DMS153 (cell line): ENCODE data around the gene PDZRN3.

Experiments
- DNase-seq: peaks from one replicate; lab custom pipeline; 2025; lab: John Stamatoyannopoulos, UW

The PDZRN3 gene

GRCh38 chr3:73516631-73517030 lies 108.1 kb downstream of the PDZRN3 start:
- peak; percentile 60 for DNase-seq

- no peak for DNase-seq
Measured at GRCh38 chr3:73513260-73513659, 111.5 kb downstream of the PDZRN3 start.

GRCh38 chr3:73511571-73512525 lies 112.9 kb downstream of the PDZRN3 start:
- no peak for DNase-seq

- no peak for DNase-seq
Measured at GRCh38 chr3:73510784-73511183, 114.0 kb downstream of the PDZRN3 start.

- DNase-seq = no peak
Measured at GRCh38 chr3:73510334-73510733, 114.4 kb downstream of the PDZRN3 start.

- DNase-seq = no peak
Measured at GRCh38 chr3:73509816-73510215, 114.9 kb downstream of the PDZRN3 start.

DNA sequence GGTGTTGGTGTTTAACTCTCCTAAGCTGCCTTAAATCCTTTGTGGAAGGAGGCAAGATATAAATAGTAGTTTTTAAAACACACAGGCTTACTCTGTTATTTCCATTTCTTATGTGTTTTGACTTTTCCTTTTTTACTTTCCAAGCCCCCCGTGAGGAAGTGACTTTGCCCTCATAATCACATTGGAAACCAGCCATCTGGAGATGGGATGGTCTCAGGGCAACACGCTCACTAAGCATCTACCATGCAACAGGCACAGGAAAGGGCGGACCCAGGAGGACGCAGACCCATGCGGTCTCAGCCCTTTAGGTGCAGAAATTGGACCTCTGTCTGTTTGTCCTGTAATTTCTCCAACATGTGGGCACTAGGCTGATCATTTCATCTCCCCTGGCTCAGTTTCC lies 115.7 kb downstream of the PDZRN3 start:
- DNase-seq = no peak

DNA sequence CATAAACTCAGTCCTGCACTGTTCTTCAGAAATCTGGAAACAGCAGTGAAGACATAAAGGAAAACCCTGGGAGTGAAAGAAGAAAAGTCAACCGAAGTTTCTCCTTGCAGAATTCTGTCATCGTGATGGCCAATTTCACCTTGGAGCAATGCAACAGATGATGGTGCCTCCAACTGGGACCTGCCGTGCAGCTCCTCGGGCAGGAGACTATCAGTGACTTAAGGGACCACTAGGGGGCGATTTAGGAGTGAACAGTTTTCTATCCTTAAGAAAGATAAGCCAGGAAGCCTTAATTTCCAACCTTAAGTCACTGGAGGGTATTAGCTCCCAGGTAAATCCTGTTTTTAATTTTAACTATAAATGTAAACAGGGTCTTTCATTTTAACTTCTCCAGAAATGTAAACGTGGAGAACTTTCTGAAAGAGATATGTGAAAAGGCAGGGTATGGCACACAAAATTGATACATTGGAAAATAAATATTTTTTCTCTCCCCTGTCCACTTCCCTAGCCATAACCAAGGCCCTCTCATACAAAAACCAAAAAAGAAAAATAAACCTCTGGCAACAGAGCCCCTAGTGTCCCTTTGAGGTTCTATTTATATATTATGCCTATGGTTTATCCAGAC lies 116.3 kb downstream of the PDZRN3 start:
- DNase-seq = peak; percentile 47

DNA sequence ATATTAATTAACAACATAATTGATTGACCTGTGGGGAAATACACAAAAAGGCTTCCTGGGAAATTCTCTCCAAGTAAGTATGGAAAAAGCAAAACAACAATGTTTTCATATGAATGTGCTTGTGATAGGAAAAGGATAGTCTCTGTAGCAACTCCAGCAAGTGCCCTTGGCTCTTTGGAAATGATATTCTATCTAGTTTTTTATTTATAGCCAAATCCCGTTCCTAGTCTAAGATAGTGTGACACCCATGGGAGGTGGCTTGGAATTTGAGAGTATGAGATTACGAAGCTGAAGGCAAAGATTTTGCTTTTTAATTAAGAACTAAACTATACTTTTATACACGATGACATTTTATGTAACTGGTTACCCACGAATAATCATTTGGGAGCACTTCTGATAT lies 119.9 kb downstream of the PDZRN3 start:
- DNase-seq = no peak

DNA sequence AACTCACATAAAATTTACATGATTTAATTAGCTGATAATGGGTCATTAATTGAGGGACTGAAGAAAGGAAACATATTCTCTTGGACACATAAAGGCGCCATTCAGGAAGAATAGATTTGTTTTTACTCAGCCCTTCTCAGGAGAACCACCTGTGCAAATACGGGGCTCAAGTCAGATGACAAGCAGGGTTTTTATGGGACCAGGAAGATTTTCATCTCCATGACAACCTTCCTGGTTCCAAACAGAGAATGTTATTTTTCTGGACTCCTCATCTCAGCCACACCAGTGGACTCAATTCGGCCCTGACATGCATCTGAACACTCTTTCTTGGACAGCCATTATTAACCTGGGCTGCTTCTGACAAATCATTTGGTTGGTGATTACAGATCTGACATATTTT lies 120.5 kb downstream of the PDZRN3 start:
- peak; percentile 79 for DNase-seq

- no peak for DNase-seq
Measured at GRCh38 chr3:73503781-73504180, 121.0 kb downstream of the PDZRN3 start.

DNA sequence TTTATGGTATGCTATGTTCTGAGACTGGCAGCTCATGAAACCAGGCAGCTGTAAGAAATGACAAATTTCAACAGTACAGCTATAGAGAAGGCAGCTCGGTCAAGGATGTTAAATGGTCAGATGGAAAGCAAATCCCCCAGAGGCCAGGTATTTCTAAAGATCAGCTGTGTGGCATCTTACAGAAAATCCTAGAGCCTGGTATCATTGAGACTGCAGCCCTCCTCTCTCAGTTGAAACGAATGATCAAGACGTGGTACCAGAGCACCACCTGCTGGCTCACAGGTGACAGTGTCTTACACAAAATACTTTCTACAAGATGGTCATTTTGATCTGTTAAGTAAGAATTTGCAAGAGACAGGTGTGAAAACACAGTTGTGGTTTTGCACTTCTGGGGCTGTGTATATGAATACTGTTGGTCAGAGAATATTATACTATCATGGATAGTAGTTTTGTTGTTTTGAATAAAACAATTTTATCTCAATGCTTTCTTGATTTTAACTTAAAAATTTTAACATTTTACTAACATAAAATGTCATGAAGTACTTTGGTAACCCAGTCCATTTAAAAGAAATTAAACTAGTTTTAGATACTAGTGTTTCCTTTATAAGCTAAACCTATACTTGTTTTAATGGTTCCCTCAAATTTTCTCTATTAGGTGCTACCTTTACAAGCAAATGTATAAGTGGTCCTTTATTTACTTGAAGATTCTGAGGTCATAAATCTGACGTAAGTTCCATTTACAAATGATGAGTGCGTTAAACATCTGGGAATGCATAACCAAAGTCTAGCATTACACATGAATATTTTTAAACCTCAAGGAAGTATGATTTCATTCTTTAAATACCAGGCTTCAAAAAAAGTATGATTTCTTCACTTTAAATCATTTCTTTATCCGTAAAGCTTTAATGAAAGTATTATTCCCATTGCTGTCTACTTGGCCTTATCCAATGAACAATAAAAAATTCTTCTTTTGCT lies 121.8 kb downstream of the PDZRN3 start:
- peak; percentile 10 for DNase-seq

DNA sequence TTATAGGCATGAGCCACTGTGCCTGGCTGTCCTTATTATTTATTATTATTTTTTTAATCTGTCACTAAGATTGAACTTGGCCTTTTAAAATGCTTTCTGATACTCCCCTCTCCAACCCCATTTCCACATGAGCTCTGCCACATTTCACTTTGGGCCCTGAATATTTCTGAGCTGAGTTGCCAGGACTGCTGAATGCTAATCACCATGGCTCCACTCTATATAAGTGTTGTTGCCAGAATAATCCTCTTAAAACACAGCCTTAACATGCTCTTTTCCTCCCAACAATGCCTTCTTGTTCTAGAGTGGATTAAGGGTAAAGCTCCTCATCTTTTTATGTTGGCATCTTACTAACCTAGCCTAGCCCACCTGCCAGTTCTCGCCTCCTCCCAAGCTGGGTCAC lies 124.4 kb downstream of the PDZRN3 start:
- no peak for DNase-seq

GRCh38 chr3:73499787-73500186 lies 125.0 kb downstream of the PDZRN3 start:
- no peak for DNase-seq

DNA sequence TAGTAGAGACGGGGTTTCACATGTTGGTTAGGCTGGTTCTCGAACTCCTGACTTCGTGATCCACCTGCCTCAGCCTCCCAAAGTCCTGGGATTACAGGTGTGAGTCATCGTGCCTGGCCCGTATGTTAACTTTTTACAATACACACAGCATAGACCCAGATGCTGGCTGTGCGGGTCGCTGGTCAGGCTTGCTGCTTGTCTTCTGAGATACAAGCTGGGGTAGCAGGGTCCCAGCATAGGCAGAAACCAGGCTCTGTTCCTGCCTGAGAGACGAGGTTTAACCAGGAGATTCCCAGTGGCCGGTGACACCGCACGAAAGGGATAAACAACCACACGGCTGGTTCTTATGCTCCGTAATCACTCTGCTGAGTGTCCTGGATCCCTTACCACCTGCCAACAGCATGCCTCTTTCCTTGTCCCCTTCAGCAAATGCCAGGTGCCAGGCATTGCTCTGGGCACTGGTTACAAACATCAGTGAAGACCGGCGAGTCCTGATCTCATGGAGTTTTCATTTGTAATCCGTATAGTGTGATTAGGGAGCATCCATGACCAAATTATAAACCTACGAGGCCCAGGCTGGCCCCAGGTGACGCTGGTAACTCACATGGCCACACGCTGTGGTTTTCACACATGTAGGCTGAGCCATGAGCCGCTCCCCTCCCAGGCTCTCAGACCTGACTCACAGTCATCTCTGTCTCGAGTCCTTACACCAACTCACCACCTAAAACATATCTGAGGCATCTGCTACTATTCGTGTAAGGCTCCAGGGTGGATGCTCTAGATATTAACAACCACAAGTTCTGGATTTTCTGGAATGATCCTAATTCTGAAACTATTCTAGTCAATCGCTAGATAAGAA lies 125.7 kb downstream of the PDZRN3 start:
- no peak for DNase-seq

GRCh38 chr3:73497646-73498406 lies 126.9 kb downstream of the PDZRN3 start:
- DNase-seq = no peak

GRCh38 chr3:73493543-73494308 lies 131.0 kb downstream of the PDZRN3 start:
- no peak for DNase-seq

DNA sequence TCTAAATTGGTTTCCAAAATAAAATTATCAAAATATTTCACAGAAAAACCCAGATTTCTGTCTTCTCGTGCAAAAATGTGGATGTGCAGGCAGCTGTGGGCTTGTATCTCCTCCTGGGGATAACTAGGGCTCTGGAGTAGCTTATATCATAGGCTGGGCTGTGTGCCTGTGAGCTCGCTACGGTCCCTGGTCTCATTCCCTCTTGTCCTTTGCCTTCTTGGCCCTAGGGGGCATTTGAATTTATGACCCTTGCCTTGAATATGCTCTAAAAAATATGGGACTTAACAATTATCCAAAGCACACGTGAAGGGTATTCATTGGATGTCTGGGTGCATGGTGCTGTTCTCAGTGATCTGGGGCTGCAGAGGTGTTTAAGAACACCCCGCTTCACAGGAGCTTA lies 132.6 kb downstream of the PDZRN3 start:
- DNase-seq = no peak

- no peak for DNase-seq
Measured at GRCh38 chr3:73491287-73491662, 133.5 kb downstream of the PDZRN3 start.
